NCI-H146 treated with DMSO at 0.1 percent for 48 hours (cell line): ENCODE results near the gene YPEL3.
"Not testable (repeated sequence)": the region's sequence is repeated elsewhere in the genome, so short reads cannot be mapped to it uniquely, and the experiment has no call there.

ENCODE experiments used
- DNase-seq: peaks from one replicate; lab custom pipeline; 2025; ENCODE audit not compliant: unreplicated experiment; lab: John Stamatoyannopoulos, UW

Gene YPEL3

DNA sequence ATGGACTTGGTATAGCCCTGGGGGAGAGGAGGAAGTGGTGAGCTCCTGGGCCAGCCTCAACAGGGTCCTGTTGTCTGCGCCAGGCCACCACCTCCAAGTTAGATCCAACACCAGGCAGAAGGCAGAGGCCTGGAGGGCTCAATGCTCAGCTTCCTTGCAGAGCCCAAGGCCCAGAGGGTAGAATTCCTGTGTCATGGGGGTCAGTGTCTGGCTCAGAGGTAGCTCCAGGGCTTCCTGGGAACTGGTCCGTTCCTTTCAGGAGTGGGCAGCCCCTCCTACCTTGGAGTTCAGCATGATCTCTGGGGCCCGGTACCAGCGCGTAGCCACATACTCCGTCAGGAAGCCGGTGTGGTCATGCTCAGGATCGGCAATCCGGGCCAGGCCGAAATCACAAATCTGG lies 21.8 kb upstream of the YPEL3 start:
- DNase-seq = no peak

DNA sequence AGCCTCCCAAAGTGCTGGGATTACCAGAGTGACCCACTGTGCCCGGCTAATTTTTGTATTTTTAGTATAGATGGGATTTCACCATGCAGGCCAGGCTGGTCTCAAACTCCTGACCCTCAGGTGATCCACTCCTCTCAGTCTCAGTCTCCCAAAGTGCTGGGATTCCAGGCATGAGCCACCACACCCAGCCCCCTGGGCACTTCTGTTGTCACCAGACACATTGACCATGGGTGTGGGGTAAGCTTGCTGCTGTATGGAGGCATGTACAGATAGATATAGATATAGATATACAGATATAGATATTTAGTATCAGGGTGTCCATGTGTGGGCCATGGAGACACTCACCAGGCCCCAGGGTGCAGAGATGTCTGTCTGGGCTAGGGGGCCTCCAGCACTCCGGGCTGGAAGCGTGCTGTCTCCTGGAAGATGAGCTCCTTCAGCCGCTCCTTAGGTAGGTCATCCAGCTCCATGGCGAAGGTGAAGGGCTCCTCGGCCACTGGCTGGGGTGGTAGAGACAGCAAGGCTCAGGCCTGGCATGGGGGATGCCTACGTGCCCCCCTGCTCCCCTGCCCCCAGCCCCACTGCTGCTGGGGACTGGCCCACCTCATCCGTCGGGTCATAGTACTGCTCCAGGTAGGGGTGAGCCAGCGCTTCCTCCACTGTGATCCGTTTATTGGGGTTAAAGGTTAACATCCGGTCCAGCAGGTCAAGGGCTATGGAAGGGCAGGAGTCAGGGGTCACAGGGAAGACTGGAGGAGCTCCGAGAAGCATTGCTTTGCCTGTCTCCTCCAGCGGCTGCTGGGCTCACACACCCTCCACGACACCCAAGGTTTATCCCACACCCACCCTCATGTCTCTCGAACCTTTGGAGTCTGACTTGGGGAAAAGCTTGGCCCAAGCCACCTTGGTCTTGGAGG lies 20.5 kb upstream of the YPEL3 start:
- DNase-seq = no peak

DNA sequence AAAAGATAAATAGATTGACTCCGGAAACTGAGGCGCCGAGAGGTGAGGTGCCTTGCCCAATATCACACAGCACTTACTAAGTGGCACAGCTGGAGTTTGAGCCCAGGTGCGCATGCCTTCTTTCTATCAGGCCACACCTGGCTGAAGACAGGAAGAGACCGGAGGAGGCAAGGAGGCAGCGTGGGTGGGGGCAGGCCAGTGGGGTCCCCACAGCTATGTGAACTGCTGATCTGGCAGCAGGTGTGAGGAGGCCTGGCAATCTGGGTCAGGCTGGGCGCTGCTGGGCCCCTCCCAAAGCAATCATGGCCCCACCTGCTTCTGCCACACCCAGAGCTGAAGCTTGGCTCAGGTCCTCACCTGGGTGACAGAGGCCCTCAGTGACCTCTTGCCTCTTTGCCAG lies 19.2 kb upstream of the YPEL3 start:
- peak; percentile 20 for DNase-seq

DNA sequence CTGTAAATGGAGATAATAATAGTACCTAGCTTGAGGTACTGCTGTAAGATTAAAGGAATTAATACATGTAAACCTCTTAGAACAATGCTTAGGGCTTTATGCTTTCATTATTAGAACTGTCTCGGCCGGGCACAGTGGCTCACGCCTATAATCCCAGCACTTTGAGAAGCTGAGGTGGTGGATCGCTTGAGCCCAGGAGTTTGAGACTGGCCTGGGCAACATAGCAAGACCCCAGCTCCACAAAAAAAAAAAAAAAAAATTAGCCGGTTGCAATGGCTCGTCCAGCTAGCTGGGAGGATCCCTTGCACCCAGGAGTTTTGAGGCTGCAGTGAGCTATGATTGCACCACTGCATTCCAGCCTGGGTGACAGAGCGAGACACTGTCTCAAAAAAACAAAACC lies 18.8 kb upstream of the YPEL3 start:
- DNase-seq = not testable (repeated sequence)

DNA sequence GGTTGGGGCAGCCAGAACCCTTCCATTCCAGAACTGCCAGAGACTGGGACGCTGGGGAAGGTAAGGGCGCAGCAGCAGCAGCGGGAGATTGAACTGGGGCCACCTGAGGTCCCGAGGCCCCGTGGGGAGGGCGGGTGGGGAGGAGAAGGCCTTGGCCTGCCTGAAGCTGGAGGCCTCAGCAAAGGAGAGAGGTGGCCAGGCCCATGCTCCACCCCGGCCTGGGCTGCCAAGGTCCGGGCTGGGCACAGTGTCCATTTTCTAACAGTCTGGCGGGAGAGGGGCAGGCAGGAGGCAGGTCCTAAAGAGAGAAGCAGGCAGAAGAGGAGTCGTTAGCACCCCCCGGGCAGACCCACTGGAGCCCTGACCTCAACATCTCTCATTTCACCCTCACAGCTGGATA lies 18.4 kb upstream of the YPEL3 start:
- DNase-seq = no peak

DNA sequence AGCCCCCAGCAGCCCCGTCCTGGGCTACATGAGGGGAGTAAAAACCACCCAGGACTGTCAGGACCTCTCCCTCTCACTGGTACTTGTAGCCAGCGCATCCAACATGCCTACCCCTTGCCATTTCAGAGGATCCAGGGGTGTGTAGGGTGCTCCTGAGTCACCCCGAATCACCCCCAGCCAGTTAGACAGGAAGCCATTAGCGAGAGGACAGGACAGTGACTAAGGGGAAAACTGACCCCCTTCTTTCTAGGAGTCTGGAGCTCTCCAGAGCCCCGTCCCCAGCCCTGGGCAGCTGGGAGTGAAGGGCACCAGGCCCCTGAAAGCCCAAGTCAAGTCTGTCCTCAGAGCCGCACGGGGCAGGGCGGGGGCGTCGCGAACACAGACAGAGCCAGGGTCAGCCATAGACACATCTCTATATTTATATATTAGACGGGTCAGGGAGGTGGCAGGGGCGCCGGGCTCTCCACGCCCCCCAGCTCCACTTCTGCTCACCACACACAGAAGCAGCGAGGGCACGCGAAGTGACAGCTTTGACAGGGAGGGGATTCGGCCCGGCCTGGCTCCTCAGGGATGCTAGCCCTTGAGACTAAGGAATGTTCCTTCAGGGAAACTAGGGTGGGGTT lies 17.8 kb upstream of the YPEL3 start:
- no peak for DNase-seq

DNA sequence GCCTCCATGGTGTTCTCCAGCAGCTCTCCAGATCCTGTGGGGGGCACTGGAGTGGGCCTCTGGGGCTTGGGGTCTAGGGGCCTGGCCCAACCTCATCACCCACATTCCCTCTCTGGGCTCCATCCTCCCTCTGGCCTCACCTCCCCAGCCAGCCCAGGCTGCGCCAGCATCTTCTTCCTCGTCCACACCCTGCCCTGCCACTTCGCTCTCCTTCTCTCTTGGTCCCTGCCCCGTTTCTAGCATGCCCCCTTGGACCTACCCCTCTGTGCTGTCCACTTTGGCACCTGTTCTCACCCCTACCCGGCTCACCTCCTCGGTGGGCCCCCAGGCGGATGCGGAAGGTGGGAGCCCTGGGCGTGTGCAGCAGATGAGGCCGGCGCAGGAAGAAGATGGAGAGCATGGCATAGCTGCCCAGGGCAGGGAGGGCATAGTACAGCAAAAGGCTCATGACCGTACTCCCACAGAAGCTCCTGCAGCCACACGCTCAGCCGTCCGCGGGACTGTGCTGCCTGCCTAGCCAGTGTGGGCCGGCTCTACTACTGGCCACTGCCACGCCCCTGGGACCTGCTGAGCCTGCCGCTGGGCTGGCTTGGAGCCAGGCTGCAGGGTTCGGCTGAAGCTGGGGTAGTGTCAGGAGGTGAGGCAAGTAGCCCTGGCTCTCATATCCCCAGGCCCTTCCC lies 17.2 kb upstream of the YPEL3 start, which contains the start of gene GDPD3:
Gene GDPD3, minus strand, starts transcription at position 507 of the 680 bp plus-strand sequence. Its CDS starts 59 bp downstream, at position 448.
- DNase-seq = no peak

DNA sequence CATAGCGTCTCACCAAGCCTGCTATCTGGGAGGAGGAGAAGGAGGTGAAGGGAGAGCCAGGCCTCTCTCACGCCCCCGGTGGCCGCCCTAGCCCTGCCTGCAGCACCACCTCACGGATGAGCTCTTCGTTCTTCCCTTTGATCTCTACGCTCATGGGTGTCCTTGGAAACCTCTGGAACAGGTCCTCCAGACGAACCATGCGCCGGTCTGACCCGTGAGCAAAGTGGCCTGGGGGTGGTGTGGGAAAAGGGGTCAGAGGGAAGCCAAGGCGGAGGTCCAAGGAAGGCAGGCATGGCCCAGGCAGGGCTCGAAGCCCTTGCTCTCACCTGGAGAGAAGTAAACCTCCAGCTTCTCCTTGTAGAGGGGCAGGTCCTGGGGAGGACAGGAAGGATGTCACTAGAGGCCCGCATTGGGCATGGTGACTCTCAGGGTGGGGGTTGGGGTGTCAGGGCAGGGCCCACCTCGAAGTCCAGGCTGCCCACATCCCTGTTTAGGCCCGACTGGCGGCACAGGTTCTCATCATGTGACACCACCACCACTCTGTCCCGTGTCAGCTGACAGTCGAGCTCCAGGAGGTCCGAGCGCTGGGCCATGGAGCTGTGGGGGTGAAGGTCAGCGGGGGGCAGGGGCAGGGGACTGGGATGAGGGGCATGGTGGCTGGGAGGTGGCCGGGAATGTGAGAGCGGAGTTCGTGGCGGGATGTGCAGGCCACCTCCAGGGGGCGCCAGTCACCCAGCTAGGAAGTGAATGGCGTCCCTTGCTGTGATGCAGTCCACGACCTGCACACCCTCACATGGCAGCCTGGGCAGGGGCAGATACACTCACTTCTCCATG lies 16.4 kb upstream of the YPEL3 start:
- DNase-seq = no peak

DNA sequence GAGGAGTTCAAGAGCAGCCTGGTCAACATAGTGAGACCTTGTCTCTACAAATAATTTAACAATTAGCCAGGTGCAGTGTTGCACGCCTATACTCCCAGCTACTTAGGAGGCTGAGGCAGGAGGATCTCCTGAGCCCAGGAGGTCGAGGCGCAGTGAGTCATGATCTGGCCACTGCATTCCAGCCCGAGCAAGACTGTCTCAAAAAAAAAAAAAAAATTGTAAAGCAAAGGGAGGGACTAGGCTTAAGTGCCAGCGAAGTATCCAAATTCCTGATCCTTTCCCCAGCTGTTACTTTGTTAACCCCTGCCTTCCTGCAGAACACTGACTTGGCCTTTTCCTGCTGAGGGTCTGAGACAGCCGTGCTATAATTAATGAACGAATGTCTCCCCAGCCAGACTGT lies 14.6 kb upstream of the YPEL3 start:
- no peak for DNase-seq

DNA sequence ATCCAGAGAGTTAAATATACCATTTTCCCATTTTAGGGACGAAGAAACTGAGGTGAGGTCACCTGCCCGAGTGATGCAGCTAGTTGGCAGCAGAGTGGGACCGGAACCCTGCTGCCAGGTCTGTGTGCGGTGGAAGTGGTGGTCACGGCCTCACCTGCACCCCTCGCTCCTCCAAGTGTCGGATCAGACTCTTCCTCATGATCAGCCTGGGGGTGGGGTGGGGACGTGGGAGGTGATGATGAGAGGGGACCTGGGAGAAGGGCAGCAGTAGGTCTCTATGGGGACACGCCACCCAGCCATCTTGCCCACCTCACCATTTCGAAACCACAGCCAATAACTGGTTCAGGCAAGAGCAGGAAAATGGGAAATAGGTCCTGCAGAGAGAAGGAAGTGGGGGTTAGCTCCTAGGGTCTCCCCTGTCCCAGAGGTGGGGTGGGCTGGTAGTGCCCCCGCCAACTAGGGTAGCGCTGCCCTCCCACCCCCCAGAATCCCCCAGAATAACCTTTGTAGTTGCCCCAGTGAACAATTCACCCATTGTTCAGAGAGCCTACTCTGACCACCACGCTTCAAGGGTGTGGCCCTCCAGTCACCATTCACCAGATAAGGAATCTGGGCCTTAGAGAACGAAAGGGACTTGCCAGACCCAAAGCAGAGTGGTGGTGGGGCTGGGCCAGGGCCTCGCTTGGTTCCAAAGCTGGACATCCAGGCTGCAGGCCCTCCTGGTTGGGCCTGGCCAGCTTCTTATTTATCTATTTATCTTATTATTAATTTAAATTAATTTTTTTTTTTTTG lies 12.2 kb upstream of the YPEL3 start:
- no peak for DNase-seq

DNA sequence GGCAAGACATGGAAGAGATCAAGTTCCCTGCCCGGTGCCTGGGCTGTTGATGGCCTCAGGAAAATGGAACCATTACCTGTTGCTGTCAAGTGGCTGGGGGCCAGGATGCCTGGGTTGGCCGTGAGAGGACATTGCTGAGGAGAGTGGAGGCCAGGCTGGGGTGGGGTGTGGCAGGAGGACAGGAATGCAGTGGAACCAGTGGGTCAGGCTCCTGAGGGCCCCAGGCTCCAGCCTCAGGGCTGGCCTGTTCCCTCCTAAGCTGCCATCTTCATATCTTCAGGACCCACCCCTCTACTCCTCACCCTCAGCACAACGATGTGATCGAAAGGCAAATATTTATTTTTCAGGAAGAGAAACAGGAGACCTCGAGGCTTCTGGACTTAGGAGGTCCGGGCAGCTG lies 8.5 kb upstream of the YPEL3 start:
- no peak for DNase-seq

DNA sequence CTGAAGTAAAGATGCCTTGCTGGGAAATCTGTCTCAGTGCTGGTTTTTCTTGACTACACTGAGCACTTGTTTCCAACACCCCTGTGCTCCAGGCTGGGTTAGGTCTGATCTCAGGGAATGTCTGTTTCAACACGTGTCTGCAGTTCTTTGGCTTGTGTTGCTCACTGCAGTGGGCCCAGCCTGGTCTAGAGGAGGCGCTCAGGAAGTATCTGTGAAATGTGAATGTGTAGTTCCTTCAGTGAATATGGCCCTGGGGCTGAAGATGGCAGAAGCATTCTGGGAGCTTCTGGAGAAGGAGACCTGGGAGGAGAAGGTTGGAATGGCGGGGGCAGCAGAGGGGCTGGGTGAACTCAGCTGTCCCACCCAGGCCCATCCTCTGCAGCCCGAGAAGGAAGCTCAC lies 8.1 kb upstream of the YPEL3 start:
- DNase-seq = no peak

DNA sequence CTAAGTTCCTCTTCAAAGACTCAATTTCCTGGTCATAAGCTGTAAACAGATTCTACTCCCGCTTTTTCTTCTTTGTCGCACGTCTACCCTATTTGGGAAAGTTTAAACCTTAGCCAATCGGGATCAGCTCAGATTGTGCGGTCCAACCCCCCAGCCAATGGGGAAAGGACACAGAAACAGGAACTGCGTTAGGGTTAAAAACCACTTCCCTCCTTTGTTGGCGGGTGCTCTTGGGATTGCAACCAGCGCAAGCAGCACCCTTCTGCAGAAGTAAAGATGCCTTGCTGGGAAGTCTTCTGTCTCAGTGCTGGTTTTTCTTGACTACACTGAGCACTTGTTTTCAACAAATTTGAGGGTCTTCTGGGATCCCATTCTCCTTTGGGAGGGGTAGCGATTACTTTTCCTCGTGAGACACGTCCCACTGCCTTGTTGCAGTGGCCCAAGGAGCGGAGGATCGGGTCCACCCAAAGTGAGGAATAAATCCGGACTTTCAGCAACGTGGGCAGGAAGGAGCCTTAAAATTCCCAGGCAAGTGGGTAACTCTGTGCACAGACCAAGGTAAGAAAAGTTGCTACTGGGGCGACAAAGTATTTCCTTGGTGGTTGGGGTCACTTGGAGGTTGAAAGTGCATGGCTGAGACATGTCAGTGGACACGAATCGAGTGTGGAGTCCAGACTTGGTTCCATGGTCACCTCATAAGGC lies 1.0 kb upstream of the YPEL3 start:
- no peak for DNase-seq

DNA sequence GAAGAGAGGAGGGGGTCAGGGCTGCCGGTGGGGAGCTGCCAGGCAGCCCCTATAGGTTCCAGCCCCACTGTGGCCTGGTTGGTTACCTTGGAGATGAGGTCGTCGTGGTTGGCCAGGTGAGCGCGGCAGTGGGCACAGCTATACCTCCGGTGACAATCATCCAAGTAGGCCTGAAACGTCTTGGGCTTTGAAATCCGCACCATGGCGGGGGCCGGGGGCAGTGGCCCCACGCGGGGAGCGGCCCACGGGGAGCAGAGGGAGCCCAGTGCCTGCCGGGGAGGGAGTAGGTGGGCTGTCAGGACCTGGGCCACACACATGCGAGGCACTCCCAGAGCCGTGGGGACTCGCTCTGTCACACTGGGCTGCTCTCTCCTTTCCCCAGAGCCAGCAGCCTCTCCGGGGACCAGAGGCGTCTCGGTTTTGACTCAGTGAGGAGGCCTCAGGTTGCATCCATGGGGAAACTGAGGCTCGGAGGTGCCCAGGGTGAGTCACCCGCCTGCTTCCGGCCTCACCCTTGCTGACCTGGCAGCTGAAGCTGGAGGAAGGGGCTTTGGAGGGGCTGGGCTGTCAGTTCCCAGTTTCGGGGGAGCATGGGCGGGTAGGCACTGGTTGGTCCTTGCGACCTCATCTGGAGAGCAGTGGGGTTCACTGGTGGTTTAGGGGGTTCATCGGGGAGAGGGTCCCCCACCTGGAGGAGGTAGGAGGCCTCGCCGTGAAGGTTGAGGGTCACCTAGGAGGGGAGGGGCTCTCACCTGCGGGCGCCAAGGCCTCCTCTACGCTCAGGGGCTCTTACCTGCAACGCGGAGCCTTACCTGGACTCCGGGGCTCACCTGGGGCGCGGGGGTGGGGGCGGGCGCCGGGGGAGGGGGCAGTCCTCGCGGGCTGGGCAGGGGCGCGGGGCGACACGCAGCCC lies 591 bp downstream of the YPEL3 start:
- no peak for DNase-seq

DNA sequence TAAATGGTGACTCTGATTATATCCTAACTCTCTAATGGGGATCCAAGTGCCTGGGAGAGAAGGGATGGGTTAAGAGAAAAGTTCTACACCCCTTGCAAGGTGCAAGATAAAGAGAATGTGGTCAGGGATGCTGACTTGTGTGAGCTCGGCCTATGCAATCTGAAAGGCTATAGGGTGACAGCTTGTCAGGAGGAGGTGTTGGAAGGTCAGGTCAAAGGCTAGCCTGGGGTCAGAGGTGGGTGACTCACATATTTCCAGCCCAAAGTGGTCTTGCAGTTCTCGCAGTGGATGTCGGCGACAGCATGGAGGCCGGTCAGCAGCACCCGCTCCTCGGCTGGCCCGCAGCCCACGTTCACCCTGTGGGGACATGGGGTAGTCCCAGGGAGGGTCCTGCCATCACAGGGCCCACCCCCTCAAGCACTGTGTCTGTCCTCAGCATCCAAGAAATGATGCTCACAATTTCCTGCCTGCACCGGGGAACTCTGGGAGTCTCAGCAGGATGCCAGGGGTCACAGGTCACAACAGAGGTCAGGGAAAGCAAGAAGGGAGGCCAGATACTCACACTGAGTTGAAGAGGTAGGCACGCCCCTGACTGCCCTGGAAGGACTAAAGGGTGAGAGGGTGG lies 1.4 kb downstream of the YPEL3 start:
- no peak for DNase-seq

DNA sequence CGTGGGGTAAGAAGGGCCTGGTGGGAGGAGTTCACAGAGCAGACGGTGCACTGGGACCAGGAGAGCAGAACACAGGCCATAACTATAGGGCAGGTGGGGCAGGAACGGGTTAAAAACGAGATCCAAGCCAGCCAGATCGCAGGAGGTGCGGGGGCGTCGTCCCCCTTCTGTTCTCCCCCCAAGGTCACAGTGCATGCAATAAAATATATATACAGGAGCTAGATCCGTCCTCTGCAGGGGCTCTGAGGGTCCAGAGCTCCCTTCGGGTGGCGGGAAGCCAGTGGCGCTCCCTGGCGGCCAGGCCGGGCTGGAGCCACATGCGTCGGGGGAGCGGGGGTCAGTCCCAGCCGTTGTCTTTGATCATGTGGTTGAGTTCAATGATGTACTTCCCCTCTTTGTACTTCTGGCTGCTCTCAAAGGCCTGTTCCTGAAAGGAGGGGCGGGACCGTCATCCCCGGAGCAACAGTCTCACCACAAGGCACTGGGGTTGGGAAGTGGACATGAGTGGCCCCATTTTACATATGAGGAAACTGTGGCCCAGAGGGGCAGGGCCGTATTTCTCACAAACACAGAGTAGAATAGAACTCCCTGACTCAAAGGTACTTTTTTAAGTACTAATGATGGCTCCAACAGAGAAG lies 3.5 kb downstream of the YPEL3 start:
- no peak for DNase-seq

DNA sequence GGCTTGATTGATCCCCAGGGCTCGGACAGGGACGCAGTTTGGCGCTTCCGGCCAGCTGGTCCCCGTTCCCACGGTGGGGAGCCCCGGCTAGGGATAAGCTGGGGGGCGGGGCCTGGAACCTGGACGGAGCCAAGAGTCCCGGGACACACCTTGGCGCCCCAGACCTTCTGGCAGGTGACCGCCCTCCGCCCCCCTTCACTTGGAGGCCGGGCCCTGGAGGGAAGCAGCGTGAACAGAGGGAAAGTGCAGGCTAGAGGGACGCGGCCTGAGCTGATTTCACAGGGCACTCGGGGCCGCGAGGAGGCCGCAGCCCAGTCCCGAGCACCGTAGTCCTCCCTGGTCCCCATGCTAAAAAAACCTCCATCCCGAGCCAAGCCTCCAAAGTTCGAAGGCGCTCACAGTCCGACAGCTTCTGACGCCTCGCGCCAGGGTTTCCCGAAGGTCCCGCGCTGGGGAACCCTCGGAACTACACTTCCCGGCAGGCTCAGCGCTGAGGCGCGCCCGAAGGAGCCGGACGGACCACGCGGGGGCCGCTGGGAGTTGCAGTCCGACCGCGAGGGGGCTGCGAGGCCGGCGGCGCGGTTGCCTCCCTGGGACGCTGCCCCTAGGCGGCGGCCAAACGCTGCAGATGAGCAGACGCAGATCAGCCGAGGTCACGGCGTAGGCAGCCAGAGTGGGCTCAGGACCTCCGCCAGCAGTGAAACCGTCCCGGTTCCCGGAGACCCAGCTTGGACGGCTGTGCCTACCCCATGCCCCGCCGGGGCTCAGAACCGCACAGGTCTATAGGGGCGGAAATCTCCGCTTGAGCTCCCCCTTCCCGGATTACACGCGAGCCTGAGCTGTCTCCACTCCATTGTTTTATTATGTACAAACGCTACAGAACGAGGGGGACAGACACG lies 4.3 kb downstream of the YPEL3 start, which contains the start of gene TBX6:
Gene TBX6, minus strand, starts transcription at position 451 of the 899 bp plus-strand sequence. CDS start 731 bp downstream, outside the sequence.
- DNase-seq = peak; percentile 80
